GM21390 (cell line): ENCODE results near the gene SLC6A15.

Experiments used
- ATAC-seq: cut with Tn5 transposase; IDR thresholded peaks from one replicate; pipeline ENCODE4 v1.9.1; 2021; ENCODE audit not compliant: unreplicated experiment

SLC6A15 gene

GRCh38 chr12:84875241-84875640 lies 37.4 kb downstream of the SLC6A15 start:
- ATAC-seq: no peak

GRCh38 chr12:84874825-84875139 lies 37.8 kb downstream of the SLC6A15 start:
- ATAC-seq: peak; percentile 16

- ATAC-seq: peak; percentile 96
Observed at GRCh38 chr12:84874125-84874824, 38.3 kb downstream of the SLC6A15 start.

- ATAC-seq: no peak
Observed at GRCh38 chr12:84862186-84862585, 50.4 kb downstream of the SLC6A15 start.

GRCh38 chr12:84860718-84861117 lies 51.9 kb downstream of the SLC6A15 start:
- no peak for ATAC-seq

- ATAC-seq: no peak
Observed at GRCh38 chr12:84858796-84859195, 53.8 kb downstream of the SLC6A15 start.

GRCh38 chr12:84857525-84858208 lies 54.9 kb downstream of the SLC6A15 start:
- ATAC-seq: no peak

- no peak for ATAC-seq
Observed at GRCh38 chr12:84856156-84856900, 56.3 kb downstream of the SLC6A15 start.

GRCh38 chr12:84843593-84844144 lies 68.9 kb downstream of the SLC6A15 start:
- no peak for ATAC-seq

- ATAC-seq: peak; percentile 75
Observed at GRCh38 chr12:84842406-84843013, 70.1 kb downstream of the SLC6A15 start.

GRCh38 chr12:84841591-84841990 lies 71.0 kb downstream of the SLC6A15 start:
- ATAC-seq: no peak

- no peak for ATAC-seq
Observed at GRCh38 chr12:84840356-84840755, 72.2 kb downstream of the SLC6A15 start.

GRCh38 chr12:84826925-84827324 lies 85.7 kb downstream of the SLC6A15 start:
- ATAC-seq: no peak

- ATAC-seq: peak; percentile 51
Observed at GRCh38 chr12:84825149-84825548, 87.5 kb downstream of the SLC6A15 start.

GRCh38 chr12:84822525-84822924 lies 90.1 kb downstream of the SLC6A15 start:
- no peak for ATAC-seq

- ATAC-seq: no peak
Observed at GRCh38 chr12:84816916-84817695, 95.5 kb downstream of the SLC6A15 start.

GRCh38 chr12:84814664-84815245 lies 97.8 kb downstream of the SLC6A15 start:
- no peak for ATAC-seq

- no peak for ATAC-seq
Observed at GRCh38 chr12:84813780-84814663, 98.6 kb downstream of the SLC6A15 start.

- ATAC-seq: no peak
Observed at GRCh38 chr12:84811291-84811690, 101.3 kb downstream of the SLC6A15 start.
